Neural progenitor cell (in vitro differentiated cells): ENCODE results near the gene PDZD4.

Experiments
- CTCF ChIP-seq: fragments of 200-600 bp; sonication (generic); IDR thresholded peaks from 2 replicates; pipeline ENCODE4 v1.5.1; 2017; ENCODE audit warnings: antibody characterized with exemption, mild to moderate bottlenecking
- EZH2phosphoT487 ChIP-seq: fragments of 200-600 bp; sonication (generic); IDR thresholded peaks from 2 replicates; pipeline ENCODE4 v1.6.1; 2017; ENCODE audit warnings: antibody characterized with exemption

- TF ChIP-seq EZH2phosphoT487 (no peak), CTCF (no peak)
These were observed 46.8 kb downstream of the PDZD4 start for GRCh38 chrX:153783378-153784013.
